C4-2B (cell line): ENCODE measurements around the gene TMEM11.

Source experiments
- ZFX ChIP-seq: fragments of 450-650 bp; IDR thresholded peaks from 2 replicates; pipeline ENCODE4 v1.6.1; 2017
- TF ChIP-seq, protein P1 (sequence below): fragments of 450-650 bp; conservative IDR thresholded peaks from 2 replicates; pipeline ENCODE4 v1.5.1; 2017; ENCODE audit warnings: mild to moderate bottlenecking

DNA sequence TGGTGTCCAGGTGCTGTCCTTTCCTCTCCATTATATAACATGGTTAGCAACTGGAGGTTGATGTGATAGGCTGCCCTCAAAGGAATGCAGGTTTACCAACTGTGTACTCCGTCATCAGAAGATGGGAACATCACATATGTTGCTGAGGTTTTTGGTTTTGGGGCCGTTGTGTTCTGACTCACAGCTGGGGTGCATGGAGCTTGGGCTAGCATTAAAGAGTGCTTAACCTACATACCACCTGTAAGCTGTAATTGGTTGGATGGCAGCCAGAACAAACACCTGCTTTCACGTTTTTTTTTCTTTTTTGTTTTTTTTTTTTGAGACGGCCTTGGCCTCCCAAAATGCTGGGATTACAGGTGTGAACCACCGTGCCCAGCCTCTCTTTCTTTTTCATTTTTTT lies 20.9 kb downstream of the TMEM11 start:
- TF ChIP-seq, protein P1, sequence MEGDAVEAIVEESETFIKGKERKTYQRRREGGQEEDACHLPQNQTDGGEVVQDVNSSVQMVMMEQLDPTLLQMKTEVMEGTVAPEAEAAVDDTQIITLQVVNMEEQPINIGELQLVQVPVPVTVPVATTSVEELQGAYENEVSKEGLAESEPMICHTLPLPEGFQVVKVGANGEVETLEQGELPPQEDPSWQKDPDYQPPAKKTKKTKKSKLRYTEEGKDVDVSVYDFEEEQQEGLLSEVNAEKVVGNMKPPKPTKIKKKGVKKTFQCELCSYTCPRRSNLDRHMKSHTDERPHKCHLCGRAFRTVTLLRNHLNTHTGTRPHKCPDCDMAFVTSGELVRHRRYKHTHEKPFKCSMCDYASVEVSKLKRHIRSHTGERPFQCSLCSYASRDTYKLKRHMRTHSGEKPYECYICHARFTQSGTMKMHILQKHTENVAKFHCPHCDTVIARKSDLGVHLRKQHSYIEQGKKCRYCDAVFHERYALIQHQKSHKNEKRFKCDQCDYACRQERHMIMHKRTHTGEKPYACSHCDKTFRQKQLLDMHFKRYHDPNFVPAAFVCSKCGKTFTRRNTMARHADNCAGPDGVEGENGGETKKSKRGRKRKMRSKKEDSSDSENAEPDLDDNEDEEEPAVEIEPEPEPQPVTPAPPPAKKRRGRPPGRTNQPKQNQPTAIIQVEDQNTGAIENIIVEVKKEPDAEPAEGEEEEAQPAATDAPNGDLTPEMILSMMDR = no peak
- TF ChIP-seq ZFX = no peak
